ENCODE measurements around the gene ARPC5.
"Not testable (repeated sequence)": the region's sequence is repeated elsewhere in the genome, so short reads cannot be mapped to it uniquely, and the experiment has no call there.

ARPC5 gene

DNA sequence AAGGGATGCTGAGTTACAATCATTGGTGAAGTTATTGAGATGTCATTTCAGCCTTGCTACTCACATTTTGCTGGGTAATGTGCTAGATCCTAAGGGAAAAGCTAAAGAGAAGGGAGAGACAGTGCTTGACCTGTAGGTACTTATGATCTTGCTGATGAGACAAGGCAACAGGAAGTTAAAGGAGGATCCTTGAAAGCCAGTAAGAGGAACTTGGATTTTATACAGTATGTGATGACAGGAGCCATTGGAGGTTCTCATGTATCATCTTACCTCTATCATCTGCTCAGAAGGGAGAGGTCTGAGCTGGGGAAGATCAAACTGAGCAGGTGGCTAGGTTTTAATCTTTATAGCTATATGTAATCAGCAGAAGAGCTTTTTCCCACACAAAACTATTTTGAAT, 11.2 kb upstream of the ARPC5 start:
- no peak for DNase-seq (ENCODE audit: low read depth)

- DNase-seq (ENCODE audit: low read depth): no peak
Measured at GRCh38 chr1:183645531-183645930, 9.9 kb upstream of the ARPC5 start.

GRCh38 chr1:183642166-183642565, 6.6 kb upstream of the ARPC5 start:
- DNase-seq (ENCODE audit: low read depth): no peak

DNA sequence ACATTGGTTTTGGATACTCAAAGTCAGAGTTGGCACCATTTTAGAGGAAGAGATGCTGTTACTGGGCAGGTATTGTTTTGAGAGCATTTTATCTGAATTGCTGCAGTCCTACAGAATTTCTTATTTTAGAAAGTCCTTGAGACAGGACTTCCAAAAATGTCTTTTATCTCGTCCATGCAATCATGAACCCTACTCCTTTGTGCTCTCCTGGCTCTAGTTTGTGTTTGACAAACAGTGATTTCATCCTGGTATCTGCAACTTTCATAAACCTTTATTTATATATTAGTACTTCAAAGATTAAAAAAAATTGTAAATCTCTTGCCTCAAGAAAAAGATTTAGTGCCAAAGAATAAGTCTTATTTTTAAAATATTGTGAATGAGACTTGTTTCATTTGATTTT, 4.6 kb upstream of the ARPC5 start:
- DNase-seq (ENCODE audit: low read depth): no peak

DNA sequence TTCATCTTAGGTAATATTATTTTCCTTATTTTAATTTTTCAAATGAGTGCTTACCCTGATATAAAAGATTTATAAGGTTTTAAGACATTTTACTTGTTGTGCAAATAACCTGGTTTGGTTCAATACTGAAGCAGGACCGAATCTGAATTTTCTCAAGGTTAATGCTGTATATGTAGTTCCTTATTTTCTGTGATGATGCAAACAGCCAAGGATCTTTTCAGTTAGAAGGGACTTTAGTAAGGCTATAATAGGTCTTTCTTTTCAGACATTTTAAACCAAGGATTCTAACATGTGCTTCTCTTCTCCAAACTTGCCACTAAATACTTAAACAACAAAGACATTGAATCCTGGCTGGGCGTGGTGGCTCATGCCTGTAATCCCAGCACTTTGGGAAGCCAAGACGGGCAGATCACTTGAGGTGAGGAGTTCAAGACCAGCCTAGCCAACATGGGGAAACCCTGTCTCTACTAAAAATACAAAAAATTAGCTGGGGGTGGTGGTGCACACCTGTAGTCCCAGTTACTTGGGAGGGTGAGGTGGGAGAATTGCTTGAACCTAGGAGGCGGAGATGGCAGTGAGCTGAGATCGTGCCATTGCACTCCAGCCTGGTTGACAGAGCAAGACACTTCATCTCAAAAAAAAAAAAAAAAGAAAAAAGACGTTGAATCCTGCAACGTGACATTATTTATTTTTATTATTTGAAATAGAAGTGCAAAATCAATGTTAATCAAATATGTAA, 3.2 kb upstream of the ARPC5 start:
- no peak for DNase-seq (ENCODE audit: low read depth)

DNA sequence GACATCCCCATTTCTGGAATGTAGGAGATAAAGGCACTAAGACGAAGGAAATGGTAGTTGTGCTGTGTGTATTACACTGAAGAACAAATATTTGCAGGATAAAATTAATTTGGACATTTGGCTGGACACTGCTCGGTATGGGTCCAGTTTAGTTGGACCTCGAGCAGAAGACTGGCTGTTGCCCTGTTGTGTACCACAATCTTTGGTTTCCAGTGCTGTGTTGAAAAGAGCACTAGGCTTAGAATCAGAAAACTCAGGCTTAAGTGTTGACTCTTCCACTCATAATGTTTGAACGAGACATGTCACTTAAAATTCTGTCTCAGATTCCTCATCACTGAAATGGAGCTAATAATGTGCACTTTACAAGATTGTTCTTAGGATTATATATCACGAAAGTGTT, 1.2 kb upstream of the ARPC5 start:
- DNase-seq (ENCODE audit: low read depth): no peak

- no peak for DNase-seq (ENCODE audit: low read depth)
Measured at GRCh38 chr1:183636334-183636682, 725 bp upstream of the ARPC5 start.

DNA sequence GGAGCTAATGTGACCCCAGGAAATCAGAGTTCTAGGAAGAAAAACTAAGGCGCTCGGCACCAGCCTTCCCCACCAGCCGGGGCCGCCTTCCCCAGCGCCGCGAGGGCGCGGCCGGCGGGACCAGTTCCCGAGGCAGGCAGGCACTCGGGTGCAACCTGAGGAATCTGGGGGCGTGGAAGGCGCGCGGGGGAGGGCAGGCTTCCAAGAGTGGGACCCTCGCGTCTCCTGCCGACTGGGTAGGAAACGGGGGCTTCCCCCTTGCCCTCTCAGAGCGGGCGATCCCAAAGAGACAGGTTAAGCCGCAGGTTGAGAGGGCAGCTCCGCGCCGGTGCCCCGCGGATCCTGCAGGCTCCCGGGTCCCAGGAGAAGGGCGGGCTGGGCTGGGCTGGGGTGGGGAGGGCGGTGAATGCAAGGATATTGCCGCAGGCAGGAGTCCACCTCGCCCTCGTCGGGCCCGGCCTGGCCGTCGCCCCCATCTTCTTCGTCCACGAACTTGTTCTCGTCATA, 431 bp downstream of the ARPC5 start:
- DNase-seq (ENCODE audit: low read depth): no peak

DNA sequence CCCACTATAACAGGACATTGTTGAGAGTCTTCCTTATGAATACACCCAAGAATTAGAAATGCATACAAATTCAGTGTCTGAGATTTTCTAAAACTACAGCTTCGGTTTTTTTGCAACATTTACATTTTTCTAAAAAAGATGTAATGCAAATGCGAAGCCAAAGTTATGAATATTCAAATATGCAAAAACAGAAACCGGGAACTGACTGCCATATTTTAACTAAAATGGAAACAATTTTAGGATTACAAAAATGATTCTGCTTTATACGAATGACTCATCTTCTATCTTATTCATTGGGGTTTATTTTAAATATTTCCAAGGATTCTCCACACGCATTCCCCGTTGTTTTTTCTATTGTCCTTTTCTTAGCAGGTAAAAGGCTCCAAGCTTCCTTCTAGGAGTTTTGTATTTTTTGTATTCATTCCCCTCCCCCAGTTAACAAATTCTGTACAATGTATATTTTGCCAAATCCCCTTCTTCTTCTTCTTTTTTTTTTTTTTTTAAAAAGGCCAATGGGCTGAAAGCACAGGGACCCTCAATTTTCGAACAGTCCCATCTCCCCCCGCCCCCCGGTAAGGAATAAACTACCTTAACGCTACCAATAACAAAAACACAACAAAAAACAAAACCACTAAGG, 1.0 kb downstream of the ARPC5 start:
- no peak for DNase-seq (ENCODE audit: low read depth)

GRCh38 chr1:183633676-183634343, 1.8 kb downstream of the ARPC5 start:
- no peak for DNase-seq (ENCODE audit: low read depth)

- no peak for DNase-seq (ENCODE audit: low read depth)
Measured at GRCh38 chr1:183632964-183633363, 2.6 kb downstream of the ARPC5 start.

DNA sequence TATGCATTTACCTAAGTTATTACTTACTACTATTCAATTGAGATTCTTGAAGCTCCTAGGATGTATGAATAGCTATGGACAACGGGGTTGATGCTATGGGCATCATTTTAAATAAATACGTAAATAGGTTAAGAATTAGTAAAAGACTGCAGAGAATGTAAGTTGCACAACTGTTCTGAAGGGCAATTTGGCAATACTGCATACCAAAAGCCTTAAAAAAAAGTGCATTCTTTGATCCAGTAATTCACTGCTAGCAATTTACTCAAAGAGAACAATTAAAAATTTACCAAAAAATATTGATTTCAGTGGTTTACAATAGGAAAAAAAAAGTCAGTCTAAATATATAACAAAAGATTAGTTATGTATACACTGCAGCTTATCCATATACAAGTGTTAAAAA, 3.5 kb downstream of the ARPC5 start:
- DNase-seq (ENCODE audit: low read depth): no peak

DNA sequence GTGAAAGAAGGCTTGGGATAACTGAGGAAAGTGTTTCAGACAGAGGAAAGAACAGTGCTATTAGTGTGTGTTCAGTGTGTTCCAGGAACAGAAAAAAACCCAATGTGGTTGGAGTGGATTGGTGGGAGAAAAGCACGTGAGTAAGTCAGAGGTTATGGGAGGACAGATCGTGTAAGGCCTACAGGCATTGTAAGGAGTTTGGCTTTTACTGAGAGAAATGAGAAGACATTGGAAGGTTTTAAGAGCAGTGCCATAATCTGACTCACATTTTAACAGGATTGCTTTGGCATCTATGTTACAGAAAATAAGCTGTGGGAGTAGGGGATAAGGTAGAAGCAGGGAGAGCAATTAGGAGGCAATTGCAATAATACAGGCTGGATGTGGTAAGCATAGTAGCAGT, 4.8 kb downstream of the ARPC5 start:
- no peak for DNase-seq (ENCODE audit: low read depth)

DNA sequence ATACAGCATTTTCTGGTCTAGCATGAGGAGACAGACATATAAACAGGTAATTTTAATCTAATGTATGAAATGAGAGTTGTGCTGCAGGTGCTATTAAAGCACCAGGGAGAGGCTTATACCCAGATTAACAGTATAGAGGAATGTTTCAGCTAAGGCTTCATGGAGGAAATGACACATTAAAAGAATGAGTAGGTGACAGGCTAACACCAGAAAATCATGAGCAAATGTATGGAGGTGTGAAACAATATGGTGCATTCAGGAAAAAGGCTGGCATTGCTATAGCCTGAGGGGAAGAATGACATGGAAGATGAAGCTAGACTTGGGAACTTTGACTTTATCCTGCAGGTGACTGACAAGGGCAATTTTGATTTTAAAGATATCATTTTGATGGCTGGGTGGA, 7.0 kb downstream of the ARPC5 start:
- no peak for DNase-seq (ENCODE audit: low read depth)

DNA sequence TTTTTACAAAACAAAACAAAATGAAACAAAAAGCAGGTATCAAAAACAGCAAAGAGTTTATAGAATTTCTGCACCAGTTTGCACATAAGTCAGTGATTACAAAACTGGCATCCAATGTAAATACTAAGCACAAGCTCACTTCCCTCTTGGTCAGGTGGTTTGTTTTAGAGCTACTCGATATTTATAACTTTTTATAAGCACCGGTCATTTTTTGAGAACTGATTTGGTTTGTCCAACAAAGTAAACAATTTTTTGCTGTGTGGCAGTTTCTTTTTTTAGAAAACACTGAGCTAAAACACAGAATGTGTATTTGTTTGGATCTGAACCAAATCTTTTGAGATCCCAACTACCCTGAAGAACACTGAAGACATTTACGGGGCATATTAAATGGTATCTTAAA, 9.3 kb downstream of the ARPC5 start:
- DNase-seq (ENCODE audit: low read depth): not testable (repeated sequence)

- peak; percentile 8 for DNase-seq (ENCODE audit: low read depth)
Measured at GRCh38 chr1:183622884-183623785, 12.4 kb downstream of the ARPC5 start.

GRCh38 chr1:183622013-183622412, 13.6 kb downstream of the ARPC5 start:
- no peak for DNase-seq (ENCODE audit: low read depth)

GRCh38 chr1:183620311-183620710, 15.3 kb downstream of the ARPC5 start:
- DNase-seq (ENCODE audit: low read depth): no peak

- DNase-seq (ENCODE audit: low read depth): no peak
Measured at GRCh38 chr1:183619781-183620180, 15.8 kb downstream of the ARPC5 start.

DNA sequence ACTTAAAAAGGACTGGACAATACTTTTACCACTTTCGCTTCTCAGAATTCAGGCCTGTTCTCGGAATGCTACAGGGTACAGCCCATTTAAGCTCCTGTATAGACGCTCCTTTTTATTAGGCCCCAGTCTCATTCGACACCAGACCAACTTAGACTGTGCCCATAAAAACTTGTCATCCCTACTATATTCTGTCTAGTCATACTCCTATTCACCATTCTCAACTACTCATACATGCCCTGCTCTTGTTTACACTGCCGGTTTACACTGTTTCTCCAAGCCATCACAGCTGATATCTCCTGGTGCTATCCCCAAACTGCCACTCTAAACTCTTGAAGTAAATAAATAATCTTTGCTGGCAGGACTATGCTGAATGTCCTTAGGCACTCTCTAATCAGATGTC, 17.4 kb downstream of the ARPC5 start:
- DNase-seq (ENCODE audit: low read depth): not testable (repeated sequence)

GRCh38 chr1:183612975-183613374, 22.6 kb downstream of the ARPC5 start:
- DNase-seq (ENCODE audit: low read depth): not testable (repeated sequence)

DNA sequence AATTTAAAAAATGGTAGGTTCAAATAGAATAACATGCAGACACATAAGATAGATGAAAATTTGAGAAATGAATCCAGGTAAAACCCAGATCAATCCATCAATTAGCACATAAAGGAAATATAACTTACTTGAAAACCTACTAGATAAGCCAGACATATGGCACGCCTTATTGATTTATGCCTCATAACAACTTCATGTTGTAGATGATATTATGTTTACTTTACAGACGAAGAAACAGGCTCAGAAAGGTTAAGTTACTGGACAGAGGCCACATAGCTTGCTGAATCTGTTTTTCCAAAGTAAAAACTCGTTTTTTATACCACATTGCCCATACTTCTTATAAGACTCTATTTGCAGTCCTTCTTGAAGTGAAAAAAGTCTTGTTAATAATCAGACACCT, 23.2 kb downstream of the ARPC5 start:
- DNase-seq (ENCODE audit: low read depth): no peak

All from activated T-cell treated with anti-CD3 and anti-CD28 coated beads for 24 hours (primary cell).